ENCODE measurements around the gene SYT5. TPM values are rescaled to one million over a fixed set of nuclear protein-coding genes. Genes with fewer than 3 reads are reported as not detected.
"Not testable (repeated sequence)": the region's sequence is repeated elsewhere in the genome, so short reads cannot be mapped to it uniquely, and the experiment has no call there.

Gene SYT5
- 1.4 TPM in 1 of 2 replicates, not detected in the other for total RNA-seq
- polyA plus RNA-seq (2012): 0.19 TPM

DNA sequence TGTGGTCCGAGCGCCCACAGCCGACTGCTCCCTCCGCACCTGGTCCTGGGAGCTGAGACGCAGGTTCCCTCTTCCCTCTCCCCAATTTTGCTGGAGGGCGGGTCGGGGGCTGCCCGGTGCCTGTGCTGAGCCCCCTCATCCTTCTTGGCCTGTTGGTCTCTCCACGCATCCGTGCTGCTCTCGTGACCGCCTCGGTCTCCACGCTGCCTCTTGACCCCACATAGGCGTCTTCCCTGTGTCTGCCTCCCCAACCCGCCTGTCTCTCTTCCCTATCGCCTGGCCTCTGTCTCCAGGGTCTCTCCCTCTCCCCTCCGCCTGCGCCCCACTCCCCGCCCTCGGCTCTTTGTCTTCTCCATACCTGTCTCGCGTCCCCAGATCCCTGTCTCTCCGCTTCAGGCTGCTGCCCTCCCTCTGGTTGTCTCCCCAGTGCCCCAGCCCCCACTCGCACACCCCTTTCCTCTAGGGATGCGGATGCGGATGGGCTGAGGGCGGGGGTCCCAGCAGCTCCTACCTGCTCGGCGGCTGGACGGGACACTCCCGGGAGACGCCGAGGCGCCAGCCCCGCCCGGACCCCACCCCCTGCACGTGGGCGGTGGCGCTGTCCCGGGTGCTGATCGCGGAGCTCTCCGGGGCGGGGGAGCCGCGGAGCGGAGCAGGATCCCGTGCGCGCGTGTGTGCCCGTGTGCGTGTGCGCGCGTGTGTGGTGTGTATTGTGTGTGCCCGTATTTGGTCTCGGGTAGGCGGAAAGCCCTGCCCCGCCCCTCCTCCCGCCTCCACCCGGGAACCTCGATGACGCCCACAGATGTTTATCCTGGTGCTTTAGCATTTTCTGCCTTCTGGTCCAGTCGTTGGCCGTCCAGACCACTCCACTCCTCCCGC, at the start of gene SYT5:
SYT5 (minus strand) TSS at position 684 of the 879 bp plus-strand sequence. CDS start 1,248 bp downstream, outside the sequence.
- peak; percentile 33 for DNase-seq (ENCODE audit: low read depth)

DNA sequence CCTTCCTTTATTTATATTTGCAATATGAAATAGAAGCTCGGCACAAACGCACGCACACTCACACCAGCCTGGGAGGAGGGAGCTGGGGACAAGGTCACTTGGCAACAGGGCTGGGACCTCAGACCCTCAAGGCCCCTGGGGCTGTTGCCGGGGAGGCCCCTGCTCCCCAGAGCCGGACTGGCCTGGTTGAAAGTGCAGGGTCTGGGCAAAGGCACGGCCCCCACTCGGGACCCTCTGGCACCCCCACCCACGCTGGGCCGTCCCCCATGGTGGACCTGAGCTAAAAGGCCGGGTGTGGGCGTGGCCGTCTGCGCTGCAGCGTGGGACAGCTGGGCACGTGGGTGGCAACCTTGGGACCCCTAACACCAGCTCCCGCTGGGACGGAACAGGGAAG, 49.7 kb upstream of the SYT5 start:
- no peak for DNase-seq (ENCODE audit: low read depth)

DNA sequence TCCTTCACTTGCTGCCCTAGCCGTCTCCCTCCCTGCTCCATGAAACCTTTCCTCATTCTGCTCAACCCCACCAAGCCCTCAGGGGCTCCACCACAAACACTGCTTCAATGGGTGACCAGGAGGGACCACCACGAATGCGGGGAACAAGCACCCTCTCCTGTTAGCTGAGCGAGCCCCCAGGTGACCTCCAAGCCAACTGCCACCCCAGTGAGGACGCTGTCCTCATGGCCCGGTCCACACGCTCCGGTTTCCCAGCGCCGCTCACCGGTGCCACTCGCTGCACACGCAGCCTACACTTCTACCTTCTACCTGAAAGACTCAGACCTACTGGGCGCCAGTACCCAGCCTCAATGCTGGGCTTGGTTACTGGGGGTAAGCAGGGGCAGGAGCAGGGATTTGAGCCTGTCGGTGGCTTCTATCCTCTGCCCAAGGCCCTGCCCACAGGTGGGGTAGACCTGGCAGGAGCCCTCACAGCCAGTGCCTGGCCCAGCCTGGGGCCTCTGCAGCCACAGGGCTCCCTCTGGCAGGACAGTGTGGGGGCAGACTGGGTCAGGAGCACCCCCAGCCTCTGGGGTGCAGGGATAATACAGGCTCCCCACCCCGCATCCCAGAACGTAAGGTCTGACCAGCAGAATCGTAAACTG, 49.2 kb upstream of the SYT5 start:
- DNase-seq (ENCODE audit: low read depth): no peak

DNA sequence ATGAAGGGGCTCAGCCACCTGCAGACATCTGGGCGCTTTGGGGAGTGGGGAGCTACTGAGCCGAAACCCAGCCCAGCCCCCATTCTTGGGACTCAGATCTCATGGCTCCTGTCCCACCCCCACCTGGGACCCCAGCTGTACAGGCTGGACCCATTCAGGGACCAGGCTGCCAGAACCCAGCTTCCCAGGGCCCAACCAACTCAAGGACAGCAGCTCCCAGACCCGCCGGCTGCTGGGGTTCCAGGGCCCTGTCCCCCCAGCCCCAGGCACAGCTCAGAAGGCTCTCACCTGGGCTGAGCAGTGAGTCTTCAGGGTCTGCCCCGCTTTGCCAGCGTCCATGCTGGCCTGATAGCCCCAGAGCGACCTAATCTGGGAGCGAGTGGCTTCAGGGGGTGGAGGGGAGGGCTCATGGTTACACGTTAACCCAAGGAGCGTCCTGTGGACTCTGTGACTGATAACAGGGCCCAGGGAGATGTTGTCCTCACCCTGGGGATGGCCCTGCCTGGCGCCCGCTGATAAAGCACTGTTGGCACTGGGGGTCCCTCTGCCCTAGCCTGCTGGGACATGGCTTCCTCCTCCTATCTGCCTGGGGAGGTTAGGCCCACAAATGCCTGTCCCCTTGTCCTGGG, 48.4 kb upstream of the SYT5 start, which contains the start of gene TMEM86B:
TMEM86B (minus strand) TSS at position 361 of the 629 bp plus-strand sequence; CDS start at position 339, 22 bp downstream.
- DNase-seq (ENCODE audit: low read depth): no peak

DNA sequence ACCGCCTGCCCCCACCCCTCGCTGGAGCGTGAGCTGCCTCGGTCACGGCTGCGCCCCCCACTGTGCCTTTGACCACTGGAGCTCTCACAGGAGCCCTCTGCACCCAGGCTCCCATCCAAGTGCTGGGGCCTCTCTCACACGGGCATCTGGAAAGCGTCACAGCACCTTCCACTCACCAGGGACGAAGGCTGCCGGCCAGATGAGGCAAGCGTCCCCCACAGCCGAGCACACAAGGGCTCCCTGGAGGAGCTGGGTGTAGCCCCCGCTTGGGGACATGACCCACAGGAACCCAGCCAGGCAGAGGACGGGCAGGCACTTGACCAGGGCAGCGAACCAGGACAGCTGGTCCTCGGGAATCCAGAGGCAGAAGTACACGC, 47.9 kb upstream of the SYT5 start:
- DNase-seq (ENCODE audit: low read depth): no peak

DNA sequence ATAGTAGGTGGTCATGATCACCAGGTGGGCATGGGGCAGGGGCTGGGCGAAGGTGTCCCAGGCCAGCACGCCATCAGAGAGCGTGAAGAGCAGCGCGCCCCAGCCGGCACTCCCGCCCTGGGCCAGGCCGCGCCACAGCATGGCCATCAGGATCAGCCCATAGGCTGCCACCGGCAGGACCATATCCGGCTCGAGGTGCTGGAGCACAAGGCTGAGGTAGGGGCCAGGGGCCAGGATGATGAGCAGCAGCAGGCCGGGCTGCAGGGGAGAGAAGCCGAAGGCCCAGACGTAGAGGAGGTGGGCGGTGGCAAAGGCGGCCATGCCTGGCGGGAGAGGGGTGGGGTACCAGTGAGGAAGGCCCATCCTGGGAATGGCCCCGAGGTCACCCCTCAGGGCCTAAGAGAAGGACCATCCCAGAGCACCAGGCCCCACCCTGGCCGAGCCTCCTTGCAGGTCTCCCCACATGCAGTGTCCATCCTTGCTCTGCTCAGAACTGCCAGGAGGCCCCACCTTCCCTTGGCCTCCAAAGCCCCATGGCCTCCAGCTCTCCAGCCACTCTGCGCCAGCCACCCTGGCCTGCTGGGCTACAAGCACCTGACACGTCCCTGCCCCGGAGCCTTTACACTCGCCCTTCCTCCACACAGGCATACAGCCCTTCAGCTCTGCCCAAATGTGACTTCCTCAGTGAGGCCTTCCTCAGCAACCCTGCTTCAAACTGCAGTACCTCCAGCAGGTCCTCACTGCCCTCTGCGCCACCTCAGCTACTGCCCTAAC, 47.3 kb upstream of the SYT5 start:
- no peak for DNase-seq (ENCODE audit: low read depth)

DNA sequence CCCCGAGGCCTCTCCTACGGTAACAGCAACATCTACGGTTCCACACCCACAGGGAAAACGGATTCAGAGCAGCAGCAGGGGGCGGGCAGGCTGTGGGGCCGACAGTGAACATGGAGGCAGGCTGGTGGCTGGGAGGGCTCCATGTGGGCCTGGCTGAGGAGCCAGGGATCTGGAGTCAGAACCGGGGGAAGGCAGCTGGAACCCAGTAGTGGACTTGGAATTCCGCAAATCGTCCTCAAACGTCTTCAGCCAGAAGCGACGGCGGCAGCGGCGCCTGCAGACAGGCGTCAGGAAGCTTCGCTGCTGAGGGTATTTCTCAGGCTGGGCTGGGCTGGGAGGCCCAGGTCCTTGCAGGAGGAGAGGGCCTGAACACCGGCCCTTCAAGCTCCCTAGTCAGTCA, 46.7 kb upstream of the SYT5 start:
- DNase-seq (ENCODE audit: low read depth): no peak

DNA sequence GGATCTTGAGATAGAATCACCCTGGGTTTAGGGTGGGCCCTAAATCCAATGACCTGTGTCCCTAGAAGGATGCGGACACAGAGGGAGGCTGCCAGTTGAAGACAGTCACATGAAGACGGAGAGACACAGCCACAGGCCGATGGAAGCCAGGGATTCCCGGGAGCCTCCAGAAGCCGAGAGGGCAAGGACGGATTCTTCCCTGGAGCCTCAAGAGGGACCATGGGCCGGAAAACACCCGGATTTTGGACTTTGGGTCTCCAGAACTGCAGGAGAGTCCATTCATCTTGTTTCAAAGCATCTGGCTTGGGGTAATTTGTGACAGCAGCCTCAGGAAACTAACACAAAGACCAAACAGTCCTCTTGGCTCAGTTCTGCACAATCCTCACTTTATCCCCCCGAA, 46.2 kb upstream of the SYT5 start:
- DNase-seq (ENCODE audit: low read depth): no peak

DNA sequence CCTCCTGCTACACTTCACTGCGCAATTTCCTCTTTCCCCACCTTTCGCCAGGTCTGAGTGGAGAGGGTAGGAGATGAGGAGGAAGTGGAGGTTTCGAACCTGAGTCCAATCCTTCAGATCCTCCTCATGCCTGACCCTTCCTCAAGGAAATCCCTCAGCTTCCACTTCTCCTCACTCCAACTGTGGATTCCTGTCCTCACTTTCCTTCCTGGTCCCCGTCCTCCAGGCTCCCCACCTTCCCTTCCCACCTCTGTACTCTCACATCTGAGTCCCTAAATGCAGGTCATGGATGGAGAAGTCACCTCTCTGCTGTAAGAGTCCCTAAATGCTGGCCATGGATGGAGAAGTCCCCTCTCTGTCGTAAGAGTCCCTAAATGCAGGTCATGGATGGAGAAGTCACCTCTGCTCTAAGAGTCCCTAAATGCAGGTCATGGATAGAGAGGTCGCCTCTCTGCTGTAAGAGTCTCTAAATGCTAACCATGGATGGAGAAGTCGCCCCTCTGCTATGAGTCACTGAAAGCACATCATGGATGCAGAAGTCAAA, 45.4 kb upstream of the SYT5 start:
- no peak for DNase-seq (ENCODE audit: low read depth)

DNA sequence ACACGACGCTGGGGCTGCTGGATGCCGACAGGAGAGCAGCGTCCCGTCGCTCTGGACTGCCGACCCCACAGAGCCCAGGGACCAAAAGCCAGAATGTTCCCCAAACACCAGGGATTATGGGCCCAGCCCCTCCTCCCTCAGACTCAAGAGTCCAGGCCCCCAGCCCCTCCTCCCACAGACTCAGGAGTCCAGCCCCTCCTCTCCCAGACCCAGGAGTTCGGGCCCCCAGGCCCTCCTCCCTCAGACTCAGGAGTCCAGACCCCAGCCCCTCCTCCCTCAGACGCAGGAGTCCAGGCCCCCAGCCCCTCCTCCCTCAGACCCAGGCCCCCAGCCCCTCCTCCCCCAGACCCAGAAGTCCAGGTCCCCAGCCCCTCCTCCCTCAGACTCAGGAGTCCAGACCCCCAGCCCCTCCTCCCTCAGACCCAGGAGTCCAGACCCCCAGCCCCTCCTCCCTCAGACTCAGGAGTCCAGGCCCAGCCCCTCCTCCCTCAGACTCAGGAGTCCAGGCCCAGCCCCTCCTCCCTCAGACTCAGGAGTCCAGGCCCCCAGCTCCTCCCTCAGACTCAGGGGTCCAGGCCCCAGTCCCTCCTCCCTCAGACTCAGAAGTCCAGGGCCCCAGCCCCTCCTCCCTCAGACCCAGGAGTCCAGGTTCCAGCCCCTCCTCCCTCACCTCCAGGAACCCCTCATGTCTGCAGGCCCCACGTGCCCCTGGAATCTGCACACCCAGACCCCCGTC, 44.8 kb upstream of the SYT5 start:
- not testable (repeated sequence) for DNase-seq (ENCODE audit: low read depth)

DNA sequence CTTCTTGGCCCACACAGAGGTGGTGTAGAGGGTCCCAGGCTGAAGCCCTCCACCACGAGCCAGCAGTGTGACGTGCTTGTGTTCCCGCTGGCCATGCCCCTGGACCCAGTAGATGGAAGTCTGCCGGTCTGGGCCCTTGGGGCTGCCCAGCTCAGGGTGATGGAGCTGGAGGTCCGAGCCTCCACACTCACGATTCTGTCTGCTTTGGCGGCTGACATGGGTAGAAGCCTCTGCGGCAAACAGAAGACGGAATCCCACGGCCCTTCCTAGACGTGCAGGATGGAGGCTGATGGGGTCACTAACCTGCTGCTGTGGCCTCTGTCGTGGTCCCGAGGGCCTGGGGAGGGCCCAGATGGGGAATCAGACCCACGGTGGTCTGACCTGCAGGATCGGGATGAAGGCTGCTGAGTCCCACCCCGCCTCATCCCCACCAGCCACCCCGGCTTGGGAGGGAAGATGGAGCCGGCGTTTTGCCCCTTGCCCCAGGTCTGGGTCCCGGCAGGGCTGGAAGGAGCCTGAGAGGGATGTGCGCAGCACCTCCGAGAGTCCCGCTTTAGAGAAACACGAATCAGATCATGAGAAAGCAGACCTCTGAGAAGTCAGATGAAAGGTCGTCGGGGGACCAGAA, 44.1 kb upstream of the SYT5 start:
- DNase-seq (ENCODE audit: low read depth): no peak

DNA sequence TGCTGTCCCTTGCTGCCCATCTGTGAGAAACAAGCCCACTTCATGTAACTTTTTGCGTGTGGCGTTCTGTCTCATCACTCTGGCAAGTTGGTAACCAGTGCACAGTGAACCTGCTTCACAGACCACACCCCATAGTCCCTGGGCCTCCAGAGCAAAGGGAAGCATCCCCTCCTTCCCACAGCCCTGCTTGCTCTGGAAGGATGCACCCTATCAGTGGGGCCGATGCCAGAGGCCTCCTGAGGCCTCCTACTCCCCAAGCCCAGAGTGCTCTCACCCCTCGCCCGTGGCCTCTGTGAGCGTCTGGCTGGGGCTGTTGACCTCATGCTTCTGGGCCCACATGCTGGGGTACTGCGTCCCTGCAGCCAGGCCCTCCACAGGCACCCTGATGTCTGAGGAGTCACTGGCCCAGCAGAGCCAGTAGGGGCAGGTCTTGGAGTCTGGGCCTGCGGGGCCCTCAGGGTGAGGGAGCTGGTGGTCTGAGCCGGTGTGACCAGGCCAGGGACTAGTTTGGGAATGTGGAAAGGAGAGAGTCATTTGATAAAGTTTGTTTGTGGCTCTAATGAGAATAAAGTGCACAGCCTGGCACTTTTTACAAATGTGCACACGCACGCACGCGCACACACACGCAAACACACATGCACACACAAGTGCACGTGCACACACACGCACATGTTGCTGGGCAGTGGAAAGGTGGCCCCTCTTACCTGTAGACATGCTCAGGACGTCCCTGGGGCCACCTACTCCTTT, 43.4 kb upstream of the SYT5 start:
- no peak for DNase-seq (ENCODE audit: low read depth)

DNA sequence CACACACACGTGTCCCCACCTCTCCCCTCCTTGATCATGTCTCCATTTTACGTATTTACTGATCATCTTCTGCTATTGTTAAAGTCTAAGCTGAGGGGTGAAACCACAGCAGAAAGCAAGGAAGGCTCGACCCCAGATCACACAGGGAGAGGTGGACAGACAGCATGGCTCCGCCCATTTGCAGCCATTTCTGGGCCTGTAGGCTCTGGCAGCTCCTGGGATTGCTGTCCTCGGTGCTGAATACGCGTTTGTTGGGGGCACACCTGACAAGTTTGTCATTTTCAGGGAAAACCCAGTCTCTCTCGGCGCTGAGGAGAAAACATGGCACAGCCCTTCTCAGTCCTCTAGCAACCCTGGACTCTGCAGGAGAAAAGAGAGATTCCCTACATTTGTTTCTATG, 40.4 kb upstream of the SYT5 start:
- DNase-seq (ENCODE audit: low read depth): peak; percentile 6

DNA sequence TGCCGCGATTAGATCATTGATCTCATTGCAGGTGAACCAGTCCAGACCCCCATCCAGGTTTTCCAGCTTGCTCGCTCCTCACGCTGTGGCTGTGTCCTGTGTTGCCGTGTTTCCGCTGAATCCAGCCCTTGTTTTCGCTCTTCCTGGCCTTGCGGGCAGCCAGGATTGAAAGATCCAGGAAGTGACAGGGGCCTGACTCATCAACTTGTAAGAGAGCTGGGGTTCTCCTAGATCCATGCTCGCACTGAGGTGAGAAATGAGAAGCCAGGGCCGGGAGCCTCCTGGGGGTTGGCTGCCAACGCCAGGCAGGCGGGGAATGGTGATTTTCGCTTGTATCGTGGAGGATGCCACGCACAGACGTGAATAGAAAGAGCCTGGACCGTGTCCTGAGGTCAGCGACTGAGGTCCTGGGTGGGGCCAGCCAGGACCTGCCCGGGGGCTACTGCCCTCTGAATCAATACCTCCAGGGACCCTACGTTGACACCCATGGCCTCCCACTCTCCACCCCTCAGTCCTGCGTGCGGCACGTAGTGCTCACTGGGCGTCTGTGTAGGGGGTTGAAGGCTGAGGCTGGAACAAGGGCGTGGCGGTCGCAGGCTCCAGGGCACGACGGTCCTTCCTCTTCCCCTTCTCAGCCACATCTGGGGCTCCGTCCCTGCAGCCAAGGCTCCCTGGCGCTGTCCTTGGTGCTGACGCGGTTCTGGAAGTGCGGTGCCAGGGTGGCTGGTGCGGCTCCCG, 36.5 kb upstream of the SYT5 start:
- DNase-seq (ENCODE audit: low read depth): peak; percentile 93

DNA sequence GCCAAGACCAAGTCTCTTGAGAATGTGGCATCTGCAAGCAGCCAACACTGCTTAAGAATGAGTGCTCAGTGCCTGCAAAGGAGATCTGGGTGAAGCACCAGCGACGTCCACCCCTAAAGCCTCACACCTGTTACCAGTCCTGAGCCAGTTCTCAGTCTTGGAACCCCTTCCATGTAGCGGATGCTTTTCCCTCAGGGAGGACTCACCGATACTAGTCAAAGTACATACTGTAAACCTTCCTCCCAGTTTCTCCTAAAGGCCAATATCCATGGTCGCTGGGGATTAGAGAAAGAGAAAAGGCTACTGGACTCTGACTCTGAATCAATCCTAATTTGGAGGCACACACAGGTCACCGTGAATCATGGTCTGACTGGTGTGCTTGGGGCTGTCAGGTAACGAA, 33.5 kb upstream of the SYT5 start:
- no peak for DNase-seq (ENCODE audit: low read depth)

DNA sequence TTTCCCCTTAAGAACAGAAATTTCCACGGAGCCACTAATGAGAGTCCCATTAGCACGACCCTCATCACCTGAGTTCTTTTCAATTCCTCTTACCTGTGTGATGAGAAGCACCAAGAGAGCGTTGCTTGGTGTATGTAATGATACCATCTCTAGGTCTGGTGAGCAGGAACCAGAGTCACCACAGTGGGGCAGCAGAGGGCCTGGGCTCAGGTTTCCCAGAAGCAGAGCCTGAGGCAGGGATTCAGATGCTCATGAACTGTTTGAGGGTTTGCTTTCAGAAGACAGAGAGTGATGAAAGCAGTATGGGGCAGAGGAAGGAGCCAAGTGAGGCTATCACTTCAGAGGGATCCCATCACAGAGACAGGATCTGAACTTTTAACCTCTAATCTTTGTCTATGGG, 32.4 kb upstream of the SYT5 start:
- no peak for DNase-seq (ENCODE audit: low read depth)

DNA sequence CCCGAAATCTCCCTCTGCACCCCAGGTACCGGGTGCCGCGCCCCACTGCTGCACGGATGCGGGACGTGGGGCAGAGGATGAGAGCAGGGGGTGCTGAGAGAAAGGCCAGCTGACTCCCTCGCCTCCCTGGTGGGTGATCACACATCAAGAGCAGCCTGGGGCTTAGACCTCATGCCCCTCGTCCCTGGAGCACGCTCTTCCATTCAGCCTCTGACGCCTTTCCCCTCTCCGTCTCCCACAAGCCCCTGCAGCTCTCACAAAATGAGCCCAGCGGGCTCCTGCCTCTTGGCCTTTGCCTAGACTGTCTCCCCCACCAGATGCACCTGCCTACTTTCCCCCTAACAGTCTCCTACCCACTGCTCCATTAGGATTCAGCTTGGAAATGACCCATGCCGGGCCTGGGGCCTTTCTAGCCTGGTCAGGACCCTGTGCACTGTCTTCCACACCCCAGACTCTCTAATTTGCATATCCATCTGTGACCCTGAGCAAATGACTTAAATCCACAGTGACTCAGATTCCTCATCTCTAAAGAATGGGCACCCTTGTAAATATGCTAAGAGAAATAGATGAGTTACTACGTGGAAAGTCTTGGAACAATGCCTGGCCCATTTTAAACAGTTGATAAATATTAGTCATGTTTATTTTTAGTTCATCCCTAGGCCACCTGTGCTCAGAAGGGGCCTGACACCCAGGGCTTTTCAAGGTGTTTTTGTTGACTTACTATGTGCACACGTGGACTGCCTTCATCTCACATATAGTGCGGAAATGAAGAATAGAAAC, 29.8 kb upstream of the SYT5 start:
- DNase-seq (ENCODE audit: low read depth): peak; percentile 82
